CD4-positive, alpha-beta T cell (primary cell): ENCODE data around the gene CREB3L1. TPM values are rescaled to one million over a fixed set of nuclear protein-coding genes. Genes with fewer than 3 reads are reported as not detected.

Experiments used
- ATAC-seq: fragments of 200-7000 bp; cut with Tn5 transposase; one replicate; pipeline ENCODE4 v1.10.0; 2022; ENCODE audit warnings: mild to moderate bottlenecking; ENCODE audit not compliant: poor library complexity
- CTCF ChIA-PET: fragments of 350-600 bp; sonication (Branson Sonifier 250); formaldehyde crosslinking; loops from one replicate; lab custom pipeline; 2021; ENCODE audit warnings: antibody characterized with exemption, inconsistent platforms; lab: Charles Lee
- POLR2A ChIA-PET: fragments of 350-600 bp; sonication (Branson Sonifier 250); formaldehyde crosslinking; loops from one replicate; lab custom pipeline; 2021; ENCODE audit warnings: antibody characterized with exemption, inconsistent platforms; lab: Charles Lee
- DNase-seq, 14 experiments: peaks; one replicate each; pipeline ENCODE4 v3.0.0-alpha.2; 2013 to 2020; ENCODE audit warnings: mixed read lengths in 2 of 14
- H3K27ac ChIP-seq, 2 donors: one replicate each; pipeline versions ENCODE4 v1.5.1 to v1.7.0; 2013; ENCODE audit warnings: low read length in 2 of 2, low read depth in 1 of 2, mild to moderate bottlenecking in 1 of 2
- H3K27me3 ChIP-seq, 2 experiments: 1 replicate in 1 of 2; 2 replicates in 1 of 2; pipeline versions ENCODE4 v1.6.1 to v1.7.0; 2013; ENCODE audit warnings: low read length in 2 of 2, control low read depth in 1 of 2, mild to moderate bottlenecking in 1 of 2, moderate library complexity in 1 of 2; ENCODE audit not compliant: insufficient read depth in 2 of 2, control insufficient read depth in 1 of 2
- H3K36me3 ChIP-seq: one replicate; pipeline ENCODE4 v1.6.1; 2013; ENCODE audit warnings: low read length, control low read depth; ENCODE audit not compliant: insufficient read depth
- H3K4me1 ChIP-seq: one replicate; pipeline ENCODE4 v1.6.1; 2013; ENCODE audit warnings: low read length, control low read depth; ENCODE audit not compliant: insufficient read depth
- H3K4me3 ChIP-seq: one replicate; pipeline ENCODE4 v1.5.1; 2013; ENCODE audit warnings: mild to moderate bottlenecking, low read length, moderate library complexity
- H3K9me3 ChIP-seq, 2 experiments: 1 replicate in 1 of 2; 2 replicates in 1 of 2; pipeline versions ENCODE4 v1.6.1 to v1.7.0; 2013; ENCODE audit warnings: low read length in 2 of 2, mild to moderate bottlenecking in 2 of 2, control low read depth in 1 of 2, moderate library complexity in 1 of 2; ENCODE audit not compliant: control insufficient read depth in 1 of 2, insufficient read depth in 1 of 2
- H3K27ac Mint-ChIP-seq: one replicate; pipeline ENCODE4 v1.8.0; 2020; ENCODE audit warnings: mixed read lengths
- H3K27me3 Mint-ChIP-seq: one replicate; pipeline ENCODE4 v1.8.0; 2021; ENCODE audit warnings: mixed read lengths
- H3K36me3 Mint-ChIP-seq: one replicate; pipeline ENCODE4 v1.8.0; 2021; ENCODE audit warnings: low read depth, mixed read lengths
- H3K4me1 Mint-ChIP-seq: one replicate; pipeline ENCODE4 v1.8.0; 2021; ENCODE audit warnings: low read depth, mixed read lengths
- H3K4me3 Mint-ChIP-seq: one replicate; pipeline ENCODE4 v1.8.0; 2020; ENCODE audit warnings: mild to moderate bottlenecking, mixed read lengths
- H3K9me3 Mint-ChIP-seq: one replicate; pipeline ENCODE4 v1.8.0; 2020; ENCODE audit warnings: mixed read lengths
- intact Hi-C, 2 experiments: fragments of 100-400 bp; cut with DNase I in 1 of 2; cut with micrococcal nuclease in 1 of 2; formaldehyde crosslinking; loops; one replicate each; pipeline versions ENCODE4 v1.15.1 to v1.9.0; 2023 to 2025; cut with DNase I, micrococcal nuclease
- total RNA-seq, 174 experiments: library from RNA in 2 of 174; stranded (reverse) in 2 of 174; gene quantifications; one replicate each; pipeline ENCODE4 v1.2.3 and lab custom pipeline; 2021 to 2026
- TF ChIP-seq, protein P1 (sequence below): fragments of 200-600 bp; IDR thresholded peaks from one replicate; pipeline ENCODE4 v1.8.0; 2022; ENCODE audit warnings: antibody characterized with exemption, mild to moderate bottlenecking

The CREB3L1 gene
- total RNA-seq, 2 experiments from 2014 or later, result not detected

DNA sequence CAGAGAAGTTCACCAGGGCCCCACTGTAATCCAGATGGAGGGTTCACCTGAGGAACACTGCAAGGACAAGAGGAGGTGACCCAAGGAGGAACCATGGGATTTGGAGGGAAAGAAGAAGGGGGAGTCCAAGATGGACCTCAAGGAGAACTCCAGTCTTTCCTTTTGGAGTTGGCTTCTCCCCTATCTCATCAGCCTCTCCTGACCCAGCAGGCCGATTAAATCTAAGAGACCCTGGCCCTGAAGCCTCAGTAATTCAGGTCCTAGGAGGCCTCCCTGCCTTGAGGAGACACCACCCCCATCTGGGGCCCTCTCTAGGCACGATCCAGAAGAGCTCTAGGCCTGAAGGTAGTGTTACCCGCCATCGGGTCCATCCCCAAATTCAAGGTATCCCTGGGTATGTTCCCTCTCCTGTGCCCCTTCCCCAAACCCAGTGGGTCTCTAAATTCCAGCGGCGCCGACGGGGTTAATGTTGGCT is 54.7 kb downstream of the CREB3L1 start:
- H3K27ac Mint-ChIP-seq, result peak overlapping the region; percentile 89
- Histone ChIP-seq H3K4me1 (peaks cover 76% of the 10 kb centered on the region), H3K36me3 (no peaks in the 10 kb centered on the region), H3K27ac (peak overlapping the region; percentile 60 to 73), H3K9me3 (no peaks in the 10 kb centered on the region), H3K27me3 (peaks cover 0 to 5% of the 10 kb centered on the region in 2 experiments), H3K4me3 (peak overlapping the region; percentile 71)
- H3K36me3 Mint-ChIP-seq, result peaks cover 13% of the 10 kb centered on the region
- ChIA-PET CTCF (interaction anchor here (1.1 to 3.3 kb wide), 7 partner anchors 9 to 20 kb away, joined by 3 to 24 read pairs (median 6); partner anchors contain the start of gene DGKZ), POLR2A (interaction anchor here (1.0 to 8.6 kb wide), 10 partner anchors 8 to 93 kb away, joined by 3 to 266 read pairs (median 5); partner anchors contain the start of gene DGKZ)
- ATAC-seq, result no peak
- DNase-seq, result no peak
- H3K4me1 Mint-ChIP-seq, result peaks cover 75% of the 10 kb centered on the region
- TF ChIP-seq, protein P1, sequence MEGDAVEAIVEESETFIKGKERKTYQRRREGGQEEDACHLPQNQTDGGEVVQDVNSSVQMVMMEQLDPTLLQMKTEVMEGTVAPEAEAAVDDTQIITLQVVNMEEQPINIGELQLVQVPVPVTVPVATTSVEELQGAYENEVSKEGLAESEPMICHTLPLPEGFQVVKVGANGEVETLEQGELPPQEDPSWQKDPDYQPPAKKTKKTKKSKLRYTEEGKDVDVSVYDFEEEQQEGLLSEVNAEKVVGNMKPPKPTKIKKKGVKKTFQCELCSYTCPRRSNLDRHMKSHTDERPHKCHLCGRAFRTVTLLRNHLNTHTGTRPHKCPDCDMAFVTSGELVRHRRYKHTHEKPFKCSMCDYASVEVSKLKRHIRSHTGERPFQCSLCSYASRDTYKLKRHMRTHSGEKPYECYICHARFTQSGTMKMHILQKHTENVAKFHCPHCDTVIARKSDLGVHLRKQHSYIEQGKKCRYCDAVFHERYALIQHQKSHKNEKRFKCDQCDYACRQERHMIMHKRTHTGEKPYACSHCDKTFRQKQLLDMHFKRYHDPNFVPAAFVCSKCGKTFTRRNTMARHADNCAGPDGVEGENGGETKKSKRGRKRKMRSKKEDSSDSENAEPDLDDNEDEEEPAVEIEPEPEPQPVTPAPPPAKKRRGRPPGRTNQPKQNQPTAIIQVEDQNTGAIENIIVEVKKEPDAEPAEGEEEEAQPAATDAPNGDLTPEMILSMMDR, result no peak
- H3K27me3 Mint-ChIP-seq, result no peaks in the 10 kb centered on the region
- intact Hi-C loops, result loop anchor here (2.0 to 5.0 kb wide), 2 partner anchors 15 to 35 kb away; partner anchors contain the start of gene DGKZ (in 1 of the 2)
- no peaks in the 10 kb centered on the region for H3K9me3 Mint-ChIP-seq
- peak overlapping the region; percentile 94 for H3K4me3 Mint-ChIP-seq

- TF ChIP-seq, protein P1, result no peak
- peaks cover 0 to 5% of the 10 kb centered on the region in 2 experiments for H3K27me3 ChIP-seq
- H3K4me1 ChIP-seq, result peaks cover 80% of the 10 kb centered on the region
- peaks cover 13% of the 10 kb centered on the region for H3K36me3 Mint-ChIP-seq
- H3K27me3 Mint-ChIP-seq, result no peaks in the 10 kb centered on the region
- ATAC-seq (peak; percentile 6), DNase-seq (peak in 10 of 14 experiments; percentile 30 to 71 (median 54))
- peak overlapping the region in 1 of 2 donors; percentile 73 for H3K27ac ChIP-seq
- POLR2A ChIA-PET, result interaction anchor here (0.6 to 8.6 kb wide), 11 partner anchors 8 to 94 kb away, joined by 3 to 266 read pairs (median 5); partner anchors contain the start of gene DGKZ
- no peaks in the 10 kb centered on the region for H3K9me3 Mint-ChIP-seq
- CTCF ChIA-PET, result interaction anchor here (1.1 to 3.3 kb wide), 4 partner anchors 10 to 19 kb away, joined by 3 to 24 read pairs (median 11); partner anchors contain the start of gene DGKZ
- H3K4me1 Mint-ChIP-seq, result peaks cover 76% of the 10 kb centered on the region
- H3K9me3 ChIP-seq, result no peaks in the 10 kb centered on the region
- peak overlapping the region; percentile 94 for H3K4me3 Mint-ChIP-seq
- intact Hi-C loops, result loop anchor here (2.0 to 5.0 kb wide), 2 partner anchors 14 to 35 kb away; partner anchors contain the start of gene DGKZ (in 1 of the 2)
- H3K36me3 ChIP-seq, result no peaks in the 10 kb centered on the region
- H3K4me3 ChIP-seq, result peak overlapping the region; percentile 71
- peak overlapping the region; percentile 91 for H3K27ac Mint-ChIP-seq
These were observed 55.3 kb downstream of the CREB3L1 start for GRCh38 chr11:46332568-46333393.

- H3K4me3 ChIP-seq, result peak overlapping the region; percentile 71
- peaks cover 87% of the 10 kb centered on the region for H3K4me1 ChIP-seq
- H3K4me1 Mint-ChIP-seq, result peaks cover 82% of the 10 kb centered on the region
- H3K27me3 ChIP-seq, result peaks cover 0 to 5% of the 10 kb centered on the region in 2 experiments
- H3K27ac Mint-ChIP-seq, result peak overlapping the region; percentile 91
- peaks cover 13% of the 10 kb centered on the region for H3K36me3 Mint-ChIP-seq
- intact Hi-C loops, result loop anchor here (2.0 to 5.0 kb wide), 2 partner anchors 13 to 36 kb away; partner anchors contain the start of gene DGKZ (in 1 of the 2)
- peak in 9 of 14 experiments; percentile 28 to 59 (median 50) for DNase-seq
- TF ChIP-seq, protein P1, result no peak
- ATAC-seq, result peak; percentile 16
- H3K9me3 Mint-ChIP-seq, result no peaks in the 10 kb centered on the region
- H3K27ac ChIP-seq, result peak overlapping the region in 1 of 2 donors; percentile 51
- H3K9me3 ChIP-seq, result no peaks in the 10 kb centered on the region
- ChIA-PET CTCF (interaction anchor here (1.1 to 3.3 kb wide), 3 partner anchors 10 to 19 kb away, joined by 5 to 24 read pairs (median 17); partner anchors contain the start of gene DGKZ), POLR2A (interaction anchor here (0.6 to 8.6 kb wide), 7 partner anchors 7 to 38 kb away, joined by 3 to 266 read pairs (median 5); partner anchors contain the start of gene DGKZ)
- H3K27me3 Mint-ChIP-seq, result no peaks in the 10 kb centered on the region
- H3K36me3 ChIP-seq, result no peaks in the 10 kb centered on the region
- H3K4me3 Mint-ChIP-seq, result peak overlapping the region; percentile 96
These were observed 56.0 kb downstream of the CREB3L1 start for GRCh38 chr11:46333394-46333947.
